ENCODE measurements around the gene NPAS3.

NPAS3 gene

GRCh38 chr14:33590891-33591630 is 652.4 kb downstream of the NPAS3 start:
- no peak overlapping the region for H3K4me3 ChIP-seq (ENCODE audit: low read length)

DNA sequence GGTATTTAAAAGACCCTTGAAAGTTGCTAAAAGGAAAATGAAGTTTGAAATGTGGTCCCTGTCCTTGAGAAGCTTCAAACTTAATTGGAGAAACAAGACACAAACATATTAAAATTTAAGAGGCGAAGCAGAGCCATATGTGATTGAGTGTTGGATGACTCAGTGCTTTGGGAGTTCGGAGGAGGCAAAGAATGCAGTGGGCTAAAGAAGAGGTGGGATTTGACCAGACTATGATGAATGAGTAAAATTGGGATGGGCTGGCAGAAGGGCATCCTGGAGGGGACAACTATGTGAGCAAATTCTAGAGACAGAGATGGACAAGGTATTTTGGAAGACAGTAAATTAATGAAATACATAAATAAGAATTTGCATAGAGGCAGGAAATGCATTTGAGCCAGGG is 653.6 kb downstream of the NPAS3 start:
- H3K9me3 ChIP-seq (replicated peaks; ENCODE audit: insufficient read depth, low read length): no peaks in the 10 kb centered on the region
- no peak overlapping the region for H3K4me3 ChIP-seq (ENCODE audit: low read length)
- H4K20me1 ChIP-seq (ENCODE audit: insufficient read depth, low read length): no peaks in the 10 kb centered on the region
- H3K27me3 ChIP-seq (replicated peaks; ENCODE audit: insufficient read depth, low read length): no peaks in the 10 kb centered on the region
- H3K9me2 ChIP-seq (replicated peaks; ENCODE audit: insufficient read depth, low read length): no peaks in the 10 kb centered on the region
- H2AFZ ChIP-seq (ENCODE audit: low read length): no peak overlapping the region
- H3F3A ChIP-seq (ENCODE audit: insufficient read depth, low read length): no peaks in the 10 kb centered on the region
- H3K79me2 ChIP-seq (ENCODE audit: low read length): no peaks in the 10 kb centered on the region
- H3K4me1 ChIP-seq (ENCODE audit: low read length): no peaks in the 10 kb centered on the region
- no peak for DNase-seq
- H3K9ac ChIP-seq (ENCODE audit: low read length): no peak overlapping the region
- no peak for TF ChIP-seq EZH2 (optimal IDR thresholded peaks at IDR 0.05; ENCODE audit: low read depth, low read length)
- TF ChIP-seq, protein P1, sequence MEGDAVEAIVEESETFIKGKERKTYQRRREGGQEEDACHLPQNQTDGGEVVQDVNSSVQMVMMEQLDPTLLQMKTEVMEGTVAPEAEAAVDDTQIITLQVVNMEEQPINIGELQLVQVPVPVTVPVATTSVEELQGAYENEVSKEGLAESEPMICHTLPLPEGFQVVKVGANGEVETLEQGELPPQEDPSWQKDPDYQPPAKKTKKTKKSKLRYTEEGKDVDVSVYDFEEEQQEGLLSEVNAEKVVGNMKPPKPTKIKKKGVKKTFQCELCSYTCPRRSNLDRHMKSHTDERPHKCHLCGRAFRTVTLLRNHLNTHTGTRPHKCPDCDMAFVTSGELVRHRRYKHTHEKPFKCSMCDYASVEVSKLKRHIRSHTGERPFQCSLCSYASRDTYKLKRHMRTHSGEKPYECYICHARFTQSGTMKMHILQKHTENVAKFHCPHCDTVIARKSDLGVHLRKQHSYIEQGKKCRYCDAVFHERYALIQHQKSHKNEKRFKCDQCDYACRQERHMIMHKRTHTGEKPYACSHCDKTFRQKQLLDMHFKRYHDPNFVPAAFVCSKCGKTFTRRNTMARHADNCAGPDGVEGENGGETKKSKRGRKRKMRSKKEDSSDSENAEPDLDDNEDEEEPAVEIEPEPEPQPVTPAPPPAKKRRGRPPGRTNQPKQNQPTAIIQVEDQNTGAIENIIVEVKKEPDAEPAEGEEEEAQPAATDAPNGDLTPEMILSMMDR (IDR thresholded peaks at IDR 0.05; ENCODE audit: low read length): no peak
- no peak for TF ChIP-seq EZH2phosphoT487 (IDR thresholded peaks at IDR 0.05; ENCODE audit: low read length)
- no peak overlapping the region for H3K4me2 ChIP-seq (ENCODE audit: low read depth, low read length)
- no peaks in the 10 kb centered on the region for H3K36me3 ChIP-seq (replicated peaks; ENCODE audit: insufficient read depth, low read length)
- H3K27ac ChIP-seq (ENCODE audit: low read length): no peak overlapping the region

More at GRCh38 chr14:33590891-33591630, 652.4 kb downstream of the NPAS3 start:
- H3K36me3 ChIP-seq (replicated peaks; ENCODE audit: insufficient read depth, low read length): no peaks in the 10 kb centered on the region
- DNase-seq: no peak
- no peak overlapping the region for H2AFZ ChIP-seq (ENCODE audit: low read length)
- H3K4me1 ChIP-seq (ENCODE audit: low read length): no peaks in the 10 kb centered on the region
- no peaks in the 10 kb centered on the region for H3K79me2 ChIP-seq (ENCODE audit: low read length)
- H3K9me3 ChIP-seq (replicated peaks; ENCODE audit: insufficient read depth, low read length): no peaks in the 10 kb centered on the region
- no peaks in the 10 kb centered on the region for H3K9me2 ChIP-seq (replicated peaks; ENCODE audit: insufficient read depth, low read length)
- TF ChIP-seq EZH2 (optimal IDR thresholded peaks at IDR 0.05; ENCODE audit: low read depth, low read length): no peak
- no peak for TF ChIP-seq EZH2phosphoT487 (IDR thresholded peaks at IDR 0.05; ENCODE audit: low read length)
- TF ChIP-seq, protein P1 (IDR thresholded peaks at IDR 0.05; ENCODE audit: low read length): no peak
- H3K27me3 ChIP-seq (replicated peaks; ENCODE audit: insufficient read depth, low read length): no peaks in the 10 kb centered on the region
- no peaks in the 10 kb centered on the region for H4K20me1 ChIP-seq (ENCODE audit: insufficient read depth, low read length)
- no peak overlapping the region for H3K4me2 ChIP-seq (ENCODE audit: low read depth, low read length)
- no peak overlapping the region for H3K9ac ChIP-seq (ENCODE audit: low read length)
- H3F3A ChIP-seq (ENCODE audit: insufficient read depth, low read length): no peaks in the 10 kb centered on the region
- H3K27ac ChIP-seq (ENCODE audit: low read length): no peak overlapping the region

GRCh38 chr14:33596211-33597080 is 657.8 kb downstream of the NPAS3 start:
- no peaks in the 10 kb centered on the region for H3K79me2 ChIP-seq (ENCODE audit: low read length)
- H3K36me3 ChIP-seq (replicated peaks; ENCODE audit: insufficient read depth, low read length): no peaks in the 10 kb centered on the region
- H3F3A ChIP-seq (ENCODE audit: insufficient read depth, low read length): no peaks in the 10 kb centered on the region
- no peak overlapping the region for H3K9ac ChIP-seq (ENCODE audit: low read length)
- no peak for DNase-seq
- no peaks in the 10 kb centered on the region for H3K9me2 ChIP-seq (replicated peaks; ENCODE audit: insufficient read depth, low read length)
- H2AFZ ChIP-seq (ENCODE audit: low read length): no peak overlapping the region
- no peaks in the 10 kb centered on the region for H4K20me1 ChIP-seq (ENCODE audit: insufficient read depth, low read length)
- no peak overlapping the region for H3K4me2 ChIP-seq (ENCODE audit: low read depth, low read length)
- no peaks in the 10 kb centered on the region for H3K9me3 ChIP-seq (replicated peaks; ENCODE audit: insufficient read depth, low read length)
- no peaks in the 10 kb centered on the region for H3K4me1 ChIP-seq (ENCODE audit: low read length)
- no peaks in the 10 kb centered on the region for H3K27me3 ChIP-seq (replicated peaks; ENCODE audit: insufficient read depth, low read length)
- H3K27ac ChIP-seq (ENCODE audit: low read length): no peak overlapping the region
- no peak overlapping the region for H3K4me3 ChIP-seq (ENCODE audit: low read length)
- TF ChIP-seq, protein P1 (IDR thresholded peaks at IDR 0.05; ENCODE audit: low read length): no peak
- TF ChIP-seq EZH2phosphoT487 (IDR thresholded peaks at IDR 0.05; ENCODE audit: low read length) (no peak), EZH2 (optimal IDR thresholded peaks at IDR 0.05; ENCODE audit: low read depth, low read length) (no peak)
